ENCODE measurements around the gene TRAP1. TPM values are rescaled to one million over a fixed set of nuclear protein-coding genes. Genes with fewer than 3 reads are reported as not detected.

TRAP1 gene
- total RNA-seq, 2 donors from 2014 or later = 105 to 257 TPM

DNA sequence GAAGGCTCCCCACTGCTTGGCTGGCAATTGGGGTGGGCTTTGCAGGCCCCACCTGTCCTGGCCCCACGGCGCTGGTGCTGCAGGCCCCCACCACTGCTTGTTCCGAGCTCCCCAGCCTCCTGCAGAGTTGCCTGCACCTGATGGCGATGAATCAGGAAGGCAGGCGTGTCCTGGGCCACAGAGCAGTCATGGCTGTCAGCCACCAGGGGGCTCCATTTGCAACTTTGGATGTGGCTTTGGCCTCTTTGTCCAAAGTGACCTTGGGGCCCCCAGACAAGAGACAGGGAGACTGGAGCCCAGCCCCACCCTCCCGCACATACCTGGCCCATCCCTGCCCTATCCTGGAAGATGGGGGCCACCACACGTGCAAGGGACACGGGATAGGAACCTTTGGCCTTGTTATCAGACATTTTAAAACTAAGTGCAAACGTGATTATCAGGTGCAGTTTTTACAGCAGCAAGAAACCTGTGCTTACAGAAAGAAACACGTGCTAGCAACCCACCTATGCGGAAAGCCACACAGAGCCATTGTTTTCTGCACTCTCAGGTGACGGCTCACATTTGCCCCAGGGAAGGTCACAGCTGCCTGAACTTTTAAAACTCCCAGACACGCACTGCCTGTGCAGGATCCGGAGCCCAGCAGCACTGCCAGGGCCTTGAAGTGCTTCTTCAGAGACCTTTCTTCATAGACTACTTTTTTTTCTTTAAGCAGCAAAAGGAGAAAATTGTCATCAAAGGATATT is 62.9 kb downstream of the TRAP1 start, which contains the start of gene DNASE1:
TSS of gene DNASE1 (plus strand) at position 443 of the 743 bp plus-strand sequence. CDS start 683 bp downstream, outside the sequence.
- H3K9me3 Mint-ChIP-seq = no peaks in the 10 kb centered on the region
- H3K36me3 Mint-ChIP-seq = peaks cover 7% of the 10 kb centered on the region
- ATAC-seq (peak; percentile 59 to 66), DNase-seq (ENCODE audit: low spot score) (peak; percentile 73)
- peaks cover 0 to 6% of the 10 kb centered on the region in 2 donors for H3K4me1 Mint-ChIP-seq (ENCODE audit: low read depth in 2 of 2)
- H3K4me3 Mint-ChIP-seq = no peak within 1 kb of the TSS
- H3K27me3 Mint-ChIP-seq = no peaks in the 10 kb centered on the region
- H3K27ac Mint-ChIP-seq = no peak within 1 kb of the TSS

DNA sequence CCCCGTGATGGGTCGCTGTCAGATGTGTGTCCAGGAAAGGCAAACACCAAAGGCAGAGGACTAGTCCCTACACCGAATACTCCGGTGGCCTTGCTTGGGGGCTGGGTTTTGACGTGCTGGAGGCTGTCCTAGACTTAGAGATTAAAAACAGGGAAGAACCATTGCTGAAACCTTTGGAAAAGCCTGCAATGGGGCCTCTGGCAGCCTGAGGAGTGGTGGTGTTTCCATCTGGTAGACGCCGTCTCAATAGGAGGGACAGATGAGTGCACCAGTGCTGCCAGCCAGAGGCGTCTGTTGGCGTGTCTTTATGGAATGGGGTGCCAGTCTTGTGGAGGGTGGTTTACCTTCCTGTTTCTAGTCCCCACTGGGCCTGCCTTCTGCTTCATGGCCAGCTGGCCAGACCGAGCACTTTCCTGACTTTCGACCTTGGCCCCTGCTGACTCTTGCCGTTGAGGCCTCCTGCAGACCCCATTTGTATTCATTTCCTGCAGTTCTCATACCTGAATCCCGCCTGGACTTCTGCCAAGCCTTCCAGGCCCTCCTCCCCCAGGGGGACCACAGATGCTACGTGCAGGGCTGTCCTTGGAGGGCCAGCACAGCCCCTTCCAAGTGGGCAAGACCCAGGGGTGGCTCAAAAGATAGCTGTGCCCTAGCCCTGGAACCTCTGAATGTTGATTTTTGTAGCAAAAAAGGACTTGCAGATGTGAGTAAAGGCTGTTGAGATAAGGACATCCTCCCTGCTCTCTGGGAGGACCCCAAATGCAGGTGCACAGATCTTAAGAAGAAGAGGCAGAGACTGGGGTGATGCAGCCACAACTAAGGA is 64.7 kb downstream of the TRAP1 start:
- no peaks in the 10 kb centered on the region for H3K36me3 Mint-ChIP-seq
- peak overlapping the region in 1 of 2 donors; percentile 18 for H3K27ac Mint-ChIP-seq
- DNase-seq (ENCODE audit: low spot score) = peak; percentile 22
- no peaks in the 10 kb centered on the region for H3K9me3 Mint-ChIP-seq
- ATAC-seq = no peak
- no peak overlapping the region for H3K4me3 Mint-ChIP-seq
- H3K27me3 Mint-ChIP-seq = no peaks in the 10 kb centered on the region
- no peaks in the 10 kb centered on the region for H3K4me1 Mint-ChIP-seq (ENCODE audit: low read depth in 2 of 2)

DNA sequence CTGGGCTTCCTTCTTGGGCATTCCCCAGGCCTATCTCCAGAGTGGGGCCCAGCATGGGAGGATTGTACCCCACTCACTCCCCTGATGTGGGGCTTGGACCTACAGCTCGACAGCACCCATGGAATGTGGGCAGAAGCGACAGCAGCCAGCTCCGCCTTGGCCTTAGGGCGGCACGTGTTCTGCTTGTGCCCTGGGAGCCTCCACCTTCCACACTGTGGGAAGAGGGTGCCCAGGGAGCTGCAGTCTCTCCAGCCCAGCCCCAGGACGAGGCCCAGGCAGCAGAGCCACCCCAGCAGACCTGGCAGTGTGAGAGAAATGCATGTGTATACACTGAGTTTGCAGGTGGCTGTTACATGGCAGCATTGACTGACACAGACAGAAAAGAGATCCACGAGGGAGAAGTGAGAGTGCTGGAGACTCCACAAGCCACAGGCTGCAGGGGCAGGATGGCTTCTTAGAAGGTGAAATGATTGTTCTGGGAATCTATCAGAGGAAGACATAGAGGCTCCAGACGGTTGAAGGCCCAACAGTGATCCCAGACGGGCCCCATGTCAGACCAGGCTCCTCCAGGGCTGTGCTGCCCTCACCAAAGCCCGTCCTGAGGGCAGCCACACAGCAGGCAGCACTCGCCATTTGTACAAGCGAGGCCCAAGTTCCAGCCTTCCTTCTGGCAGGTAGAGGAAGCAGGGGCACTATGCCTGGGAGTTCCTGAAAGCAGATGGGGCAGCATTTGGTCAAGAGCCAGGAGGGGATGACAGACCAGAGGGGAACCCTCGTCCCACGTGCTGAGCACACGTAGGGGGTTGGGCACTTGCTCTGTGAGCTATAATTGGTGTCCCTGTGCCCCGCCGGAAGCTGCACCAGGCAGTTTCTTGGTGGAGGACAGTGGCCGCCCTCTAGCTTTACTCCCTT is 65.6 kb downstream of the TRAP1 start:
- H3K27ac Mint-ChIP-seq = peak overlapping the region in 1 of 2 donors; percentile 17
- H3K9me3 Mint-ChIP-seq = no peaks in the 10 kb centered on the region
- peak; percentile 48 for DNase-seq (ENCODE audit: low spot score)
- H3K36me3 Mint-ChIP-seq = no peaks in the 10 kb centered on the region
- no peak for ATAC-seq
- no peak overlapping the region for H3K4me3 Mint-ChIP-seq
- no peaks in the 10 kb centered on the region for H3K4me1 Mint-ChIP-seq (ENCODE audit: low read depth in 2 of 2)
- H3K27me3 Mint-ChIP-seq = no peaks in the 10 kb centered on the region

GRCh38 chr16:3650631-3651265 is 66.6 kb downstream of the TRAP1 start:
- no peaks in the 10 kb centered on the region for H3K9me3 Mint-ChIP-seq
- no peak overlapping the region for H3K4me3 Mint-ChIP-seq

GRCh38 chr16:3646348-3646920 is 70.9 kb downstream of the TRAP1 start:
- no peaks in the 10 kb centered on the region for H3K27me3 Mint-ChIP-seq
- H3K4me1 Mint-ChIP-seq (ENCODE audit: low read depth in 2 of 2) = peaks cover 0 to 4% of the 10 kb centered on the region in 2 donors
- no peaks in the 10 kb centered on the region for H3K9me3 Mint-ChIP-seq
- no peaks in the 10 kb centered on the region for H3K36me3 Mint-ChIP-seq
- peak overlapping the region in 1 of 2 donors; percentile 18 for H3K27ac Mint-ChIP-seq
- DNase-seq (ENCODE audit: low spot score) (peak; percentile 56), ATAC-seq (no peak)
- H3K4me3 Mint-ChIP-seq = no peak overlapping the region

More at GRCh38 chr16:3650631-3651265, 66.6 kb downstream of the TRAP1 start:
- Mint-ChIP-seq H3K4me1 (ENCODE audit: low read depth in 2 of 2) (peaks cover 0 to 4% of the 10 kb centered on the region in 2 donors), H3K36me3 (no peaks in the 10 kb centered on the region), H3K27ac (peak overlapping the region in 1 of 2 donors; percentile 17), H3K27me3 (no peaks in the 10 kb centered on the region)
- DNase-seq (ENCODE audit: low spot score) (peak; percentile 49), ATAC-seq (no peak)

DNA sequence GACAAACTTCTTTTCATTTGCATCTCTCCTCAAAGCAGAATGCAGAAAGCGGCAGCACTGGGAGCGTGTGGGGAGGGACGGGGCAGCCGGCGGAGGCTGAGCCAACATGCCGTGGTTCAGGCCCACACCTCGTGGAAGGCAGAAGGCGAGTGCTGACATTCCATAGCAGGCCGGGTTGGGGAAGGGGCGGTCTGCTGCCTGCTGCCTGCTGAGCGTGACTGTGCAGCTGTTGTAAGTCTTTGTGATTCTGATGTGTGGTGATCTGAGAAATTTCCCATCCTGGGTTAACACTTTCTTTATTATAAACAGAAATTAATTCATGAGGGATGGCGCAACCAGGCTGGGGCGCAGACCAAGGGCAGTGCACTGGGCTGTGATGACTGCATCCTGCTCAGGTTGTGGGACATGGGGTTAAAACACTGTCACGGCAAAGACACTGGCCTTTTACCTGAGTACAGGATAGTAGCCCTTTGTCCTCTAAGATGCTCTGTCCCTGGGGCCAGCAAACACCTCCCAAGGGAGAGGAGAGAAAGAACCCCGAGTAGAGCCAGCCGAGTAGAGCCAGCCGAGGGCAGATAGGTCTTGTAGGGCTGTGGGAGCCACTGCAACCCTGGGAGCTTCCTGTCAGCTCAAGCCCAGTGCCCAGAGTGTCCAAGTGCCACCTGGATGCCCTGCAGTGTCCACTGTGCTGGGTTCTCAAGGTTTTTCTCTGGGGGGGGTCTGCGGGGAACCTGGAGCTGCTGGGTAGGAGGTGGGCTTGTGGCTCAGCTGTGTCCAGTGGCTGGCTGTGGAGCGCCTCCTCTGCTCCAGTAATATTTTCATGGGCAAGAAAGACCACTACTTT is 71.6 kb downstream of the TRAP1 start:
- Mint-ChIP-seq H3K36me3 (no peaks in the 10 kb centered on the region), H3K27me3 (no peaks in the 10 kb centered on the region), H3K27ac (no peak overlapping the region), H3K9me3 (no peaks in the 10 kb centered on the region), H3K4me3 (no peak overlapping the region), H3K4me1 (ENCODE audit: low read depth in 2 of 2) (peaks cover 0 to 4% of the 10 kb centered on the region in 2 donors)
- DNase-seq (ENCODE audit: low spot score) (peak; percentile 52), ATAC-seq (no peak)

DNA sequence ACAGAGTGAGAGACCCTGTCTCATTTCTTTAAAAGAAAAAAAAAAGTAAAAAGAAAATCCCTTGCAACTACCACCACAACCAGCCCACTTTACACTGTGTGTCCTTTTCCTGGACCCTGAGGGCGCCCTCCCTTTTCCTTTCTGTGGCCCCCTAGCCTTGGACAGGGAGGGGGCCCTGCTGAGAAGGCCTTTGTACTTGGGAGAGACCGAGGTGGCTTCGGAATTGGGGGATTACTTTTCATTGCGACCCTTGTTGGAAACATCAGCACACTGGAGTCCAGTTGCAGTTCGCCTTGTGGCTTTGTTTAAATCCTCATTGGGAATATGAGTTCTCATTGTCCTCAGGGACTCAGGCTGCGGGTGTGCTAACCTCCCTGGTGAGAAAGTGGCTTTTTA is 72.2 kb downstream of the TRAP1 start:
- H3K36me3 Mint-ChIP-seq = no peaks in the 10 kb centered on the region
- peaks cover 0 to 6% of the 10 kb centered on the region in 2 donors for H3K4me1 Mint-ChIP-seq (ENCODE audit: low read depth in 2 of 2)
- H3K27ac Mint-ChIP-seq = no peak overlapping the region
- H3K9me3 Mint-ChIP-seq = no peaks in the 10 kb centered on the region
- ATAC-seq = no peak
- no peak overlapping the region for H3K4me3 Mint-ChIP-seq
- no peaks in the 10 kb centered on the region for H3K27me3 Mint-ChIP-seq
- no peak for DNase-seq (ENCODE audit: low spot score)

- no peak overlapping the region for H3K4me3 Mint-ChIP-seq
- H3K36me3 Mint-ChIP-seq = no peaks in the 10 kb centered on the region
- no peak for DNase-seq (ENCODE audit: low spot score)
- no peaks in the 10 kb centered on the region for H3K9me3 Mint-ChIP-seq
- peaks cover 0 to 15% of the 10 kb centered on the region in 2 donors for H3K4me1 Mint-ChIP-seq (ENCODE audit: low read depth in 2 of 2)
- no peak for ATAC-seq
- no peak overlapping the region for H3K27ac Mint-ChIP-seq
- no peaks in the 10 kb centered on the region for H3K27me3 Mint-ChIP-seq
These were observed 74.1 kb downstream of the TRAP1 start for GRCh38 chr16:3643095-3643730.

- Mint-ChIP-seq H3K36me3 (no peaks in the 10 kb centered on the region), H3K9me3 (no peaks in the 10 kb centered on the region), H3K27ac (no peak overlapping the region), H3K4me3 (no peak overlapping the region), H3K27me3 (no peaks in the 10 kb centered on the region), H3K4me1 (ENCODE audit: low read depth in 2 of 2) (peaks cover 5 to 17% of the 10 kb centered on the region in 2 donors)
- DNase-seq (ENCODE audit: low spot score) (no peak), ATAC-seq (peak in 1 of 2 donors; percentile 2)
These were observed 74.8 kb downstream of the TRAP1 start for GRCh38 chr16:3642397-3643094.

DNA sequence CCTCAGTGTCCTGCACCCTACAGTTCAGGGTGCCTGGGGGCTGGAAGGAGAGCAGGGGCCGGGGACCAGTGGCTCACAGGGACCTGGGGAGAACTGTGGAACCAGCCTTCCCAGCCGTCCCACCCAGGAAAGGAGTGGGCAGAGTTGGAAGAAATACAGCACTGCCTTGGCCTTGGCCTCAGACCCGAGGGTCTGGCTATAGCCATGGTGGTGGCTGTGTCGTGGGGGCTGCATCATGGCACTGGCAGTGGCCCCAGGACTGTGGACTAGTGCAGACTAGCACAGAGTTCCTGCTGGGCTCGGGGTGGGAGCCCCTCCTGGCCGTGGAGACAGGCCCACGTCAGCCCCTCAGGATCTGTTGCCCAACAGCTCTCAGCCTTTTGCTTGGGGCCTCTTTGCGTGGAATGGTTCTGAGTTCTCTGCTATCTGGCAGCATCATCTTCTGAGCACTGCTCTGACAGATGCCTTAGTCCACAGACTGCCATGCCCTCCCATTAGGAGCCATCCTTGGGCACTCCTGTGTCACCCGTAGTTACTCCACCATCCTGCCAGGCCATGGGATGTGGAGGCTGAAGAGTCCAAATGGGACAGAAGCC is 75.4 kb downstream of the TRAP1 start:
- no peak overlapping the region for H3K4me3 Mint-ChIP-seq
- H3K36me3 Mint-ChIP-seq = no peaks in the 10 kb centered on the region
- no peaks in the 10 kb centered on the region for H3K9me3 Mint-ChIP-seq
- ATAC-seq (peak in 1 of 2 donors; percentile 13), DNase-seq (ENCODE audit: low spot score) (no peak)
- H3K27me3 Mint-ChIP-seq = no peaks in the 10 kb centered on the region
- no peak overlapping the region for H3K27ac Mint-ChIP-seq
- peaks cover 11 to 24% of the 10 kb centered on the region in 2 donors for H3K4me1 Mint-ChIP-seq (ENCODE audit: low read depth in 2 of 2)

Data from natural killer cell treated with Interleukin-12 subunit alpha and Interleukin-12 subunit beta and Interleukin-15 and Interleukin-18, amount 100 ng/mL, for 72 hours (primary cell).